Naive thymus-derived CD4-positive, alpha-beta T cell (primary cell): ENCODE data around the gene COG7. TPM values are rescaled to one million over a fixed set of nuclear protein-coding genes. Genes with fewer than 3 reads are reported as not detected.

ENCODE experiments used
- ATAC-seq: fragments of 150-1000 bp; cut with Tn5 transposase; 2 replicates; pipeline ENCODE4 v1.10.0; 2021; ENCODE audit warnings: mild to moderate bottlenecking, moderate library complexity
- CTCF ChIA-PET: fragments of 350-600 bp; sonication (Branson Sonifier 250); formaldehyde crosslinking; loops from one replicate; lab custom pipeline; 2021; ENCODE audit warnings: antibody characterized with exemption; lab: Charles Lee
- POLR2A ChIA-PET: fragments of 350-600 bp; sonication (Branson Sonifier 250); formaldehyde crosslinking; loops from one replicate; lab custom pipeline; 2021; ENCODE audit warnings: antibody characterized with exemption, inconsistent platforms; lab: Charles Lee
- DNase-seq, 9 donors: peaks; one replicate each; pipeline versions ENCODE4 v3.0.0 to v3.0.0-alpha.2; 2020 to 2022; ENCODE audit warnings: mixed read lengths in 1 of 9
- H3K27ac ChIP-seq: one replicate; pipeline ENCODE4 v1.7.0; 2013; ENCODE audit warnings: mild to moderate bottlenecking, low read depth, low read length, moderate library complexity
- H3K27me3 ChIP-seq, 2 donors: one replicate each; pipeline ENCODE4 v1.7.0; 2013; ENCODE audit warnings: low read length in 2 of 2, mild to moderate bottlenecking in 2 of 2, moderate library complexity in 2 of 2; ENCODE audit not compliant: control insufficient read depth in 2 of 2, insufficient read depth in 2 of 2
- H3K36me3 ChIP-seq, 3 experiments: 1 replicate in 2 of 3; 2 replicates in 1 of 3; pipeline ENCODE4 v1.7.0; 2013; ENCODE audit warnings: low read length in 3 of 3, mild to moderate bottlenecking in 3 of 3, moderate library complexity in 1 of 3; ENCODE audit not compliant: insufficient read depth in 3 of 3, control insufficient read depth in 2 of 3
- H3K4me1 ChIP-seq, 2 donors: one replicate each; pipeline ENCODE4 v1.7.0; 2013; ENCODE audit warnings: low read length in 2 of 2, mild to moderate bottlenecking in 2 of 2, moderate library complexity in 1 of 2; ENCODE audit not compliant: control insufficient read depth in 2 of 2, insufficient read depth in 2 of 2
- H3K4me3 ChIP-seq: 2 replicates; pipeline ENCODE4 v1.7.0; 2013; ENCODE audit warnings: mild to moderate bottlenecking, low read length
- H3K9me3 ChIP-seq, 3 experiments: 1 replicate in 2 of 3; 2 replicates in 1 of 3; pipeline ENCODE4 v1.7.0; 2013; ENCODE audit warnings: low read length in 3 of 3; ENCODE audit not compliant: control insufficient read depth in 2 of 3
- H3K27ac Mint-ChIP-seq, 9 donors: one replicate each; pipeline ENCODE4 v1.8.0; 2020 to 2022; ENCODE audit warnings: mixed read lengths in 9 of 9, mild to moderate bottlenecking in 8 of 9, moderate library complexity in 5 of 9, inconsistent platforms in 2 of 9
- H3K27me3 Mint-ChIP-seq, 5 donors: one replicate each; pipeline ENCODE4 v1.8.0; 2021 to 2022; ENCODE audit warnings: mixed read lengths in 5 of 5, mild to moderate bottlenecking in 1 of 5
- H3K36me3 Mint-ChIP-seq, 5 donors: one replicate each; pipeline ENCODE4 v1.8.0; 2020 to 2022; ENCODE audit warnings: mixed read lengths in 5 of 5, mild to moderate bottlenecking in 3 of 5, inconsistent platforms in 1 of 5
- H3K4me1 Mint-ChIP-seq, 7 donors: one replicate each; pipeline ENCODE4 v1.8.0; 2020 to 2022; ENCODE audit warnings: mixed read lengths in 7 of 7, mild to moderate bottlenecking in 3 of 7, inconsistent platforms in 1 of 7
- H3K4me3 Mint-ChIP-seq, 10 donors: one replicate each; pipeline ENCODE4 v1.8.0; 2020 to 2022; ENCODE audit warnings: mild to moderate bottlenecking in 10 of 10, mixed read lengths in 10 of 10, moderate library complexity in 6 of 10, inconsistent platforms in 2 of 10
- H3K9me3 Mint-ChIP-seq, 11 donors: one replicate each; pipeline ENCODE4 v1.8.0; 2020 to 2022; ENCODE audit warnings: mixed read lengths in 11 of 11, mild to moderate bottlenecking in 4 of 11, inconsistent platforms in 1 of 11, moderate library complexity in 1 of 11
- intact Hi-C, 2 donors: fragments of 100-400 bp; cut with micrococcal nuclease; formaldehyde crosslinking; loops; one replicate each; pipeline ENCODE4 v1.15.1; 2023
- polyA plus RNA-seq, 2 donors: library from polyadenylated mRNA; unstranded; fragments of 300-500 nt; fragmentation: Illumina TruSeq; gene quantifications; one replicate each; pipeline ENCODE4 v1.2.3, GENCODE V29; 2021
- total RNA-seq, 6 experiments: library from RNA in 5 of 6; stranded (reverse) in 5 of 6; gene quantifications; 1 replicate in 5 of 6; 2 replicates in 1 of 6; pipeline ENCODE4 v1.2.3 and lab custom pipeline; 2021 to 2026

The COG7 gene
- total and polyA plus RNA-seq, 7 experiments from 2014 or later, result 9.6 to 28.4 (median 18.9) TPM

DNA sequence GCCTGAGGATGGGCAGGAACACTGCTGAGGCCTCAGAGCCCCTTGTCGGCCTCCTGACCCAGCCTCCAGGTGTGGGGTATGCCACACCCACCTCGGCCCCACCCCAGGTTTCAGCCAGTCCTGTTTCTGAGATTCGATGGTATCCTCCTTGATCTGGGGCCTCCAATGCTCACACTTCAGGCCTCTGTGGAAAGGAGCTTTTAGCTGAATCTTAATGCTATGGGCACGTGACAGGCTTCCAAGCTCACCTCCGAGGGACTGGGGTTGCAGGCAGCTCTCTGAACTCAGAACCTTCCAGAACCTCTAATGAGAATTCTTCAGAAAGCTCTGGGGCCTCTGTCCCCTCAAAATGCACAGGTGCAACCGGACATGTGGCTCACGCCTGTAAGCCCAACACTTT is 96.0 kb downstream of the COG7 start:
- Mint-ChIP-seq H3K9me3 (peaks cover 0 to 6% (median 0%) of the 10 kb centered on the region in 11 donors), H3K27ac (no peak overlapping the region), H3K27me3 (peaks cover 0 to 16% (median 10%) of the 10 kb centered on the region in 5 donors), H3K36me3 (no peaks in the 10 kb centered on the region), H3K4me1 (no peaks in the 10 kb centered on the region), H3K4me3 (no peak overlapping the region)
- Histone ChIP-seq H3K4me3 (no peak overlapping the region), H3K9me3 (no peaks in the 10 kb centered on the region), H3K36me3 (no peaks in the 10 kb centered on the region), H3K27me3 (no peaks in the 10 kb centered on the region), H3K4me1 (no peaks in the 10 kb centered on the region), H3K27ac (no peak overlapping the region)
- DNase-seq (no peak), ATAC-seq (no peak)
- POLR2A ChIA-PET, result no interaction called here
- intact Hi-C loops, result no loop called here
- CTCF ChIA-PET, result no interaction called here

DNA sequence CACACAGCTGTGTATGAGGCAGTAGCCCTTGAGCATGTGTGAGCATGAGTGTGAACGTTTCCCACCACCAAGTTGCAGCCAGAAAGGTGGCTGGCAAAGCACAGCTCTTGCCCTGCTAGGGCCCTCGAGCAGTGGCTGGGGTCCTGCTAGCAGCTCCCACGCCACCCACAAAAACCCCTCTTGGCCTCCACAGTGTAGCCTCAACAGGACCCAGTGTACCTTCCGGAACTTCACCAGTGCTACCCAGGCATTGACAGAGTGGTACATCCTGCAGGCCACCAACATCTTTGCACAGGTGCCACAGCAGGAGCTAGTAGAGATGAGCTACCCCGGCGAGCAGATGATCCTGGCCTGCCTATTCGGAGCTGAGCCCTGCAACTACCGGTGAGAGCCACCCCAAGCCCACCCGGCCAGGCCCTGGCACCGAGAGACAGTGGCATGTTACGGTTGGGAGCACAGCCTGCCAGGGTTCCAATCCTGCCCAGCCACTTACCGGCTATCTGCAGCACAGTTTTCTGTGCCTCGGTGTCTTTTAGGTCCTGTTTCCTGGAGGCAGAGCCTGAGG is 97.8 kb downstream of the COG7 start:
- POLR2A ChIA-PET, result no interaction called here

GRCh38 chr16:23354246-23354645 is 98.7 kb downstream of the COG7 start:
- ChIA-PET CTCF (no interaction called here), POLR2A (no interaction called here)
- Histone ChIP-seq H3K36me3 (no peaks in the 10 kb centered on the region), H3K4me1 (no peaks in the 10 kb centered on the region), H3K27me3 (no peaks in the 10 kb centered on the region), H3K27ac (no peak overlapping the region), H3K4me3 (no peak overlapping the region), H3K9me3 (no peaks in the 10 kb centered on the region)
- H3K9me3 Mint-ChIP-seq, result peaks cover 0 to 6% (median 0%) of the 10 kb centered on the region in 11 donors
- no peaks in the 10 kb centered on the region for H3K36me3 Mint-ChIP-seq
- ATAC-seq, result no peak
- H3K4me1 Mint-ChIP-seq, result no peaks in the 10 kb centered on the region
- DNase-seq, result no peak
- intact Hi-C loops, result no loop called here
- H3K27me3 Mint-ChIP-seq, result peaks cover 0 to 13% (median 10%) of the 10 kb centered on the region in 5 donors
- no peak overlapping the region for H3K4me3 Mint-ChIP-seq
- no peak overlapping the region for H3K27ac Mint-ChIP-seq

More for the DNA sequence above, 97.8 kb downstream of the COG7 start:
- CTCF ChIA-PET, result no interaction called here
- H3K27ac ChIP-seq, result no peak overlapping the region
- ATAC-seq (no peak), DNase-seq (no peak)
- no peak overlapping the region for H3K27ac Mint-ChIP-seq
- no peaks in the 10 kb centered on the region for H3K4me1 Mint-ChIP-seq
- no peaks in the 10 kb centered on the region for H3K27me3 ChIP-seq
- peaks cover 0 to 6% (median 0%) of the 10 kb centered on the region in 11 donors for H3K9me3 Mint-ChIP-seq
- no peaks in the 10 kb centered on the region for H3K4me1 ChIP-seq
- no peaks in the 10 kb centered on the region for H3K9me3 ChIP-seq
- no peaks in the 10 kb centered on the region for H3K36me3 Mint-ChIP-seq
- H3K27me3 Mint-ChIP-seq, result peaks cover 0 to 16% (median 10%) of the 10 kb centered on the region in 5 donors
- intact Hi-C loops, result no loop called here
- H3K4me3 Mint-ChIP-seq, result no peak overlapping the region
- no peak overlapping the region for H3K4me3 ChIP-seq
- H3K36me3 ChIP-seq, result no peaks in the 10 kb centered on the region

GRCh38 chr16:23353440-23353839 is 99.5 kb downstream of the COG7 start:
- no peaks in the 10 kb centered on the region for H3K36me3 ChIP-seq
- Mint-ChIP-seq H3K4me3 (no peak overlapping the region), H3K4me1 (no peaks in the 10 kb centered on the region), H3K27me3 (peaks cover 5 to 18% (median 10%) of the 10 kb centered on the region in 5 donors), H3K36me3 (no peaks in the 10 kb centered on the region), H3K27ac (no peak overlapping the region), H3K9me3 (peaks cover 0 to 6% (median 0%) of the 10 kb centered on the region in 11 donors)
- ATAC-seq (no peak), DNase-seq (no peak)
- intact Hi-C loops, result no loop called here
- H3K4me1 ChIP-seq, result no peaks in the 10 kb centered on the region
- H3K4me3 ChIP-seq, result no peak overlapping the region
- H3K27me3 ChIP-seq, result no peaks in the 10 kb centered on the region
- POLR2A ChIA-PET, result no interaction called here
- CTCF ChIA-PET, result interaction anchor here (0.7 kb wide), 1 partner anchor 229 kb away, joined by 3 read pairs; no protein-coding TSS in a partner anchor
- no peak overlapping the region for H3K27ac ChIP-seq
- H3K9me3 ChIP-seq, result no peaks in the 10 kb centered on the region

DNA sequence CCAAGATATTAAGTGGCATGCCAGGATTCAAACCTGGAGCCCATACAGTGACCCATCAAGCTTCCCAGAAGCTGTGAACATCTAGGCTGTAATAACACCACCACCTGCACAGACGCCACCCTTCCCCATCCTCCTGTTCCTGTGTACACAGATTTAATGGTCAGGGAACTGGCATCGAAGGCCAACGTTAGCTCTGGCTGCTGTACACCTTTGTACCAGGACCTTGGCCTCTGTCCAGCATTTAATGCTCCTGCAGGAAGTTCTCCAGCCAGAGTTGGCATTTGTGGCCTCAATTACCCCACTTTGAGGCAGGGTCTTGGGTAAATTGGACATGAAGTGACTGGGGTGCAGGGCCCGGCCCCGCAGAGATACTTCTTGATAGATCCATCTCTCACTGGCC is 101.6 kb downstream of the COG7 start:
- intact Hi-C loops, result no loop called here
- POLR2A ChIA-PET, result no interaction called here

DNA sequence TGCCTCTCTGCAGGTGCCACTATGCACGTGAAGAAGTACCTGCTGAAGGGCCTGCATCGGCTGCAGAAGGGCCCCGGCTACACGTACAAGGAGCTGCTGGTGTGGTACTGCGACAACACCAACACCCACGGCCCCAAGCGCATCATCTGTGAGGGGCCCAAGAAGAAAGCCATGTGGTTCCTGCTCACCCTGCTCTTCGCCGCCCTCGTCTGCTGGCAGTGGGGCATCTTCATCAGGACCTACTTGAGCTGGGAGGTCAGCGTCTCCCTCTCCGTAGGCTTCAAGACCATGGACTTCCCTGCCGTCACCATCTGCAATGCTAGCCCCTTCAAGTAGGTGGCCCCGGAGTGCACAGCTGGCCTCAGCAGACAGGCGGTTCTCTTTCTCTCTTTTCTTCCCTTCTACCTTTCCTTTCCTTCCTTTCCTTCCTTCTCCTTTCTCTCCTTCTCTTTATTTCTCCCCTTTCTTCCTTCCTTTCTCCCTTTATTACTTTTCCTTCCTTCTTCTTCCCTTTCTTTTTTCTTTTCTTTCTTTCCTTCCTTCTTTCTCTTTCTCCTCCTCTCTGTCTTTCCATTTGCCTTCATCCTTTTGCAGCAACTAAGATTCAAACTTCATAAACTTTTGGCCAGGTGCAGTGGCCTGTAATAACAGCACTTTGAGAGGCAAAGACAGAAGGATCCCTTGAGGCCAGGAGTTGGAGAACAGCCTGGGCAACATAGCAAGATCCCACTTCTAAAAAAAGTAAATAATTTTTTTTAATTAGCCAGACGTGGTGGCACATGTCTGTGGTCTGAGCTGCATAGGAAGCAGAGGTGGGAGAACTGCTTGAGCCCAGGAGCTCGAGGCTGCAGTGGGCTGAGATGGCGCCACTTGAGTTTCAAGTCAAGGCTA is 104.2 kb downstream of the COG7 start:
- Mint-ChIP-seq H3K9me3 (peaks cover 0 to 6% (median 0%) of the 10 kb centered on the region in 11 donors), H3K4me3 (no peak overlapping the region), H3K36me3 (no peaks in the 10 kb centered on the region), H3K4me1 (no peaks in the 10 kb centered on the region), H3K27ac (no peak overlapping the region), H3K27me3 (peaks cover 7 to 18% (median 11%) of the 10 kb centered on the region in 5 donors)
- DNase-seq (no peak), ATAC-seq (no peak)
- Histone ChIP-seq H3K36me3 (no peaks in the 10 kb centered on the region), H3K9me3 (no peaks in the 10 kb centered on the region), H3K27ac (no peak overlapping the region), H3K4me3 (no peak overlapping the region), H3K4me1 (no peaks in the 10 kb centered on the region), H3K27me3 (no peaks in the 10 kb centered on the region)
- POLR2A ChIA-PET, result no interaction called here
- intact Hi-C loops, result no loop called here
- CTCF ChIA-PET, result no interaction called here

More for the DNA sequence above, 101.6 kb downstream of the COG7 start:
- Histone ChIP-seq H3K4me3 (no peak overlapping the region), H3K27ac (no peak overlapping the region), H3K27me3 (no peaks in the 10 kb centered on the region), H3K9me3 (no peaks in the 10 kb centered on the region), H3K36me3 (no peaks in the 10 kb centered on the region), H3K4me1 (no peaks in the 10 kb centered on the region)
- no peaks in the 10 kb centered on the region for H3K4me1 Mint-ChIP-seq
- H3K9me3 Mint-ChIP-seq, result peaks cover 0 to 6% (median 0%) of the 10 kb centered on the region in 11 donors
- no peak for DNase-seq
- no peaks in the 10 kb centered on the region for H3K36me3 Mint-ChIP-seq
- peaks cover 7 to 25% (median 13%) of the 10 kb centered on the region in 5 donors for H3K27me3 Mint-ChIP-seq
- ATAC-seq, result no peak
- CTCF ChIA-PET, result no interaction called here
- no peak overlapping the region for H3K27ac Mint-ChIP-seq
- no peak overlapping the region for H3K4me3 Mint-ChIP-seq
